Measurements from ENCODE around the gene SNCA.

Gene SNCA

GRCh38 chr4:89682808-89683207 is 154.2 kb downstream of the SNCA start (continued):
- TF ChIP-seq PPARA (CRISPR knock-in tag; IDR thresholded peaks at IDR 0.05; ENCODE audit: borderline replicate concordance) (no peak), ZNF70 (CRISPR knock-in tag; IDR thresholded peaks at IDR 0.05) (no peak), CREB5 (CRISPR knock-in tag; IDR thresholded peaks at IDR 0.05; ENCODE audit: low read depth) (no peak), GLIS3 (CRISPR knock-in tag; IDR thresholded peaks at IDR 0.05) (no peak)

GRCh38 chr4:89681671-89682070 is 155.3 kb downstream of the SNCA start:
- ATAC-seq = no peak
- TF ChIP-seq OSR1 (CRISPR knock-in tag; IDR thresholded peaks at IDR 0.05) (no peak), TOX (CRISPR knock-in tag; IDR thresholded peaks at IDR 0.05; ENCODE audit: borderline replicate concordance) (no peak), ARNTL (CRISPR knock-in tag; IDR thresholded peaks at IDR 0.05; ENCODE audit: borderline replicate concordance, low read depth) (no peak), ZNF8 (CRISPR knock-in tag; IDR thresholded peaks at IDR 0.05) (no peak), TSHZ2 (CRISPR knock-in tag; IDR thresholded peaks at IDR 0.05) (no peak), ZC3H10 (CRISPR knock-in tag; IDR thresholded peaks at IDR 0.05) (no peak), GLIS3 (CRISPR knock-in tag; IDR thresholded peaks at IDR 0.05) (no peak), POU6F1 (CRISPR knock-in tag; IDR thresholded peaks at IDR 0.05; ENCODE audit: borderline replicate concordance, low read depth) (no peak), CSRNP3 (CRISPR knock-in tag; IDR thresholded peaks at IDR 0.05) (no peak), SNAI2 (CRISPR knock-in tag; IDR thresholded peaks at IDR 0.05) (no peak), CREB5 (CRISPR knock-in tag; IDR thresholded peaks at IDR 0.05; ENCODE audit: low read depth) (no peak), PPARA (CRISPR knock-in tag; IDR thresholded peaks at IDR 0.05; ENCODE audit: borderline replicate concordance) (no peak), PATZ1 (CRISPR knock-in tag; IDR thresholded peaks at IDR 0.05; ENCODE audit: borderline replicate concordance) (no peak), ZNF70 (CRISPR knock-in tag; IDR thresholded peaks at IDR 0.05) (no peak)

- no peak for ATAC-seq
- TF ChIP-seq TOX (CRISPR knock-in tag; IDR thresholded peaks at IDR 0.05; ENCODE audit: borderline replicate concordance) = no peak
- TF ChIP-seq ESRRG (CRISPR knock-in tag; IDR thresholded peaks at IDR 0.05) = no peak
- no peak for TF ChIP-seq ISL1 (CRISPR knock-in tag; IDR thresholded peaks at IDR 0.05)
- no peak for TF ChIP-seq ZNF70 (CRISPR knock-in tag; IDR thresholded peaks at IDR 0.05)
- TF ChIP-seq CREB5 (CRISPR knock-in tag; IDR thresholded peaks at IDR 0.05; ENCODE audit: low read depth) = no peak
- TF ChIP-seq ZC3H10 (CRISPR knock-in tag; IDR thresholded peaks at IDR 0.05) = no peak
- TF ChIP-seq CSRNP3 (CRISPR knock-in tag; IDR thresholded peaks at IDR 0.05) = no peak
- no peak for TF ChIP-seq SNAI2 (CRISPR knock-in tag; IDR thresholded peaks at IDR 0.05)
- no peak for TF ChIP-seq ARNTL (CRISPR knock-in tag; IDR thresholded peaks at IDR 0.05; ENCODE audit: borderline replicate concordance, low read depth)
- TF ChIP-seq PPARA (CRISPR knock-in tag; IDR thresholded peaks at IDR 0.05; ENCODE audit: borderline replicate concordance) = no peak
- no peak for TF ChIP-seq TSHZ2 (CRISPR knock-in tag; IDR thresholded peaks at IDR 0.05)
- TF ChIP-seq CSDC2 (CRISPR knock-in tag; IDR thresholded peaks at IDR 0.05) = no peak
Measured at GRCh38 chr4:89681219-89681618, 155.7 kb downstream of the SNCA start.

Measured in SK-N-SH treated with all-trans-retinoic acid at 6 μM for 48 hours (cell line).